ENCODE measurements around the gene CDYL. TPM values are rescaled to one million over a fixed set of nuclear protein-coding genes. Genes with fewer than 3 reads are reported as not detected.

Gene CDYL
- total RNA-seq, 2 donors from 2014 or later: 24.0 to 29.6 TPM

GRCh38 chr6:4914420-4915159, 138.4 kb downstream of the CDYL start:
- Mint-ChIP-seq H3K9me3 (no peaks in the 10 kb centered on the region), H3K36me3 (no peaks in the 10 kb centered on the region), H3K27ac (no peak overlapping the region)
- DNase-seq (ENCODE audit: low spot score in 2 of 2) (no peak), ATAC-seq (peak; percentile 26 to 45)

GRCh38 chr6:4916954-4917561, 140.9 kb downstream of the CDYL start:
- Mint-ChIP-seq H3K36me3 (no peaks in the 10 kb centered on the region), H3K27ac (peak overlapping the region; percentile 32 to 53), H3K9me3 (no peaks in the 10 kb centered on the region)
- ATAC-seq (peak; percentile 44 to 78), DNase-seq (ENCODE audit: low spot score in 2 of 2) (no peak)

GRCh38 chr6:4920914-4921410, 144.8 kb downstream of the CDYL start:
- DNase-seq (ENCODE audit: low spot score in 2 of 2) (no peak), ATAC-seq (no peak)
- Mint-ChIP-seq H3K27ac (no peak overlapping the region), H3K9me3 (peaks cover 0 to 3% of the 10 kb centered on the region in 2 donors), H3K36me3 (no peaks in the 10 kb centered on the region)

- no peaks in the 10 kb centered on the region for H3K36me3 Mint-ChIP-seq
- no peak for ATAC-seq
- no peak overlapping the region for H3K27ac Mint-ChIP-seq
- DNase-seq (ENCODE audit: low spot score in 2 of 2): no peak
- peaks cover 0 to 3% of the 10 kb centered on the region in 2 donors for H3K9me3 Mint-ChIP-seq
Measured at GRCh38 chr6:4922488-4923037, 146.4 kb downstream of the CDYL start.

- Mint-ChIP-seq H3K36me3 (no peaks in the 10 kb centered on the region), H3K27ac (no peak overlapping the region), H3K9me3 (peaks cover 0 to 3% of the 10 kb centered on the region in 2 donors)
- ATAC-seq (no peak), DNase-seq (ENCODE audit: low spot score in 2 of 2) (no peak)
Measured at GRCh38 chr6:4923081-4923480, 146.9 kb downstream of the CDYL start.

- DNase-seq (ENCODE audit: low spot score in 2 of 2): no peak
- H3K36me3 Mint-ChIP-seq: no peaks in the 10 kb centered on the region
- ATAC-seq: no peak
- peaks cover 0 to 3% of the 10 kb centered on the region in 2 donors for H3K9me3 Mint-ChIP-seq
- H3K27ac Mint-ChIP-seq: no peak overlapping the region
Measured at GRCh38 chr6:4924661-4925271, 148.6 kb downstream of the CDYL start.

- H3K27ac Mint-ChIP-seq: no peak overlapping the region
- H3K9me3 Mint-ChIP-seq: peaks cover 0 to 3% of the 10 kb centered on the region in 2 donors
- no peaks in the 10 kb centered on the region for H3K36me3 Mint-ChIP-seq
- no peak for ATAC-seq
- DNase-seq (ENCODE audit: low spot score in 2 of 2): no peak
Measured at GRCh38 chr6:4925580-4925979, 149.4 kb downstream of the CDYL start.

- DNase-seq (ENCODE audit: low spot score in 2 of 2) (no peak), ATAC-seq (peak in 1 of 2 donors; percentile 22)
- H3K9me3 Mint-ChIP-seq: no peaks in the 10 kb centered on the region
- no peak overlapping the region for H3K27ac Mint-ChIP-seq
- H3K36me3 Mint-ChIP-seq: no peaks in the 10 kb centered on the region
Measured at GRCh38 chr6:4928426-4928825, 152.2 kb downstream of the CDYL start.

- Mint-ChIP-seq H3K27ac (no peak overlapping the region), H3K36me3 (no peaks in the 10 kb centered on the region), H3K9me3 (no peaks in the 10 kb centered on the region)
- DNase-seq (ENCODE audit: low spot score in 2 of 2) (no peak), ATAC-seq (no peak)
Measured at GRCh38 chr6:4929097-4929718, 153.0 kb downstream of the CDYL start.

- ATAC-seq: no peak
Measured at GRCh38 chr6:4930025-4930691, 154.0 kb downstream of the CDYL start.

GRCh38 chr6:4931530-4932227, 155.5 kb downstream of the CDYL start:
- DNase-seq (ENCODE audit: low spot score in 2 of 2) (no peak), ATAC-seq (no peak)
- H3K27ac Mint-ChIP-seq: peak overlapping the region in 1 of 2 donors; percentile 65
- H3K36me3 Mint-ChIP-seq: no peaks in the 10 kb centered on the region
- no peaks in the 10 kb centered on the region for H3K9me3 Mint-ChIP-seq

More at GRCh38 chr6:4930025-4930691, 154.0 kb downstream of the CDYL start:
- no peak overlapping the region for H3K27ac Mint-ChIP-seq
- no peak for DNase-seq (ENCODE audit: low spot score in 2 of 2)
- H3K9me3 Mint-ChIP-seq: no peaks in the 10 kb centered on the region
- H3K36me3 Mint-ChIP-seq: no peaks in the 10 kb centered on the region

- DNase-seq (ENCODE audit: low spot score in 2 of 2): no peak
- no peaks in the 10 kb centered on the region for H3K36me3 Mint-ChIP-seq
- no peak overlapping the region for H3K27ac Mint-ChIP-seq
- ATAC-seq: no peak
- H3K9me3 Mint-ChIP-seq: no peaks in the 10 kb centered on the region
Measured at GRCh38 chr6:4932228-4932903, 156.2 kb downstream of the CDYL start.

- Mint-ChIP-seq H3K36me3 (peaks cover 0 to 7% of the 10 kb centered on the region in 2 donors), H3K27ac (no peak overlapping the region), H3K9me3 (no peaks in the 10 kb centered on the region)
- peak; percentile 81 to 84 for ATAC-seq
- DNase-seq (ENCODE audit: low spot score in 2 of 2): peak in 1 of 2 donors; percentile 27
Measured at GRCh38 chr6:4935486-4935885, 159.3 kb downstream of the CDYL start.

GRCh38 chr6:4935975-4936680, 159.9 kb downstream of the CDYL start:
- DNase-seq (ENCODE audit: low spot score in 2 of 2) (no peak), ATAC-seq (no peak)
- Mint-ChIP-seq H3K36me3 (peaks cover 0 to 7% of the 10 kb centered on the region in 2 donors), H3K27ac (no peak overlapping the region), H3K9me3 (no peaks in the 10 kb centered on the region)

- DNase-seq (ENCODE audit: low spot score in 2 of 2) (no peak), ATAC-seq (no peak)
- Mint-ChIP-seq H3K27ac (no peak overlapping the region), H3K9me3 (no peaks in the 10 kb centered on the region), H3K36me3 (peaks cover 0 to 7% of the 10 kb centered on the region in 2 donors)
Measured at GRCh38 chr6:4936681-4937041, 160.5 kb downstream of the CDYL start.

All from activated naive CD4-positive, alpha-beta T cell treated with anti-CD3 and anti-CD28 coated beads, Interleukin-2, amount 50 U/mL, for 72 hours (primary cell).